Kidney (tissue), 14 donors: Measurements from ENCODE around the gene CYP2S1. TPM values are rescaled to one million over a fixed set of nuclear protein-coding genes. Genes with fewer than 3 reads are reported as not detected.
"Not testable (repeated sequence)": the region's sequence is repeated elsewhere in the genome, so short reads cannot be mapped to it uniquely, and the experiment has no call there.

Source experiments
- DNase-seq, 5 donors: peaks; one replicate each; pipeline ENCODE4 v3.0.0-alpha.2; 2013 to 2020
- FAIRE-seq: peaks from 2 replicates; lab custom pipeline; 2012; peaks lifted over from hg19 to GRCh38; lab: Jason Lieb, UNC
- H3K27ac ChIP-seq, 2 donors: one replicate each; pipeline ENCODE4 v1.7.0; 2013; ENCODE audit warnings: low read depth in 2 of 2, low read length in 2 of 2, inconsistent platforms in 1 of 2
- H3K27me3 ChIP-seq: one replicate; pipeline ENCODE4 v1.7.1; 2013; ENCODE audit warnings: low read length, inconsistent platforms; ENCODE audit not compliant: control insufficient read depth, insufficient read depth
- H3K36me3 ChIP-seq, 3 donors: one replicate each; pipeline versions ENCODE4 v1.7.0 to v1.7.1; 2013; ENCODE audit warnings: low read length in 3 of 3, control low read depth in 1 of 3, inconsistent platforms in 1 of 3; ENCODE audit not compliant: insufficient read depth in 3 of 3, control insufficient read depth in 2 of 3
- H3K4me1 ChIP-seq, 3 donors: one replicate each; pipeline versions ENCODE4 v1.7.0 to v1.7.1; 2013; ENCODE audit warnings: low read length in 3 of 3, inconsistent platforms in 1 of 3, low read depth in 1 of 3; ENCODE audit not compliant: control insufficient read depth in 2 of 3, insufficient read depth in 2 of 3
- H3K4me3 ChIP-seq, 3 donors: one replicate each; pipeline versions ENCODE4 v1.7.0 to v1.8.1; 2013; ENCODE audit warnings: low read length in 3 of 3, control low read depth in 1 of 3, inconsistent platforms in 1 of 3
- H3K9ac ChIP-seq, 3 donors: one replicate each; pipeline versions ENCODE4 v1.7.0 to v1.7.1; 2013; ENCODE audit warnings: low read length in 3 of 3, control low read depth in 1 of 3, inconsistent platforms in 1 of 3
- H3K9me3 ChIP-seq, 3 donors: one replicate each; pipeline versions ENCODE4 v1.7.0 to v1.7.1; 2013; ENCODE audit warnings: low read length in 3 of 3, control low read depth in 1 of 3, inconsistent platforms in 1 of 3; ENCODE audit not compliant: control insufficient read depth in 2 of 3, insufficient read depth in 1 of 3
- intact Hi-C: fragments of 100-400 bp; cut with DNase I; formaldehyde crosslinking; loops from one replicate; pipeline ENCODE4 v1.11.1; 2022
- polyA plus RNA-seq: library from polyadenylated mRNA; stranded (reverse); fragments of 350-450 nt; fragmentation: Illumina TruSeq; extraction: RNeasy Lipid Tissue Mini Kit (QIAGEN cat#74804); gene quantifications from one replicate; pipeline ENCODE4 v1.2.3, GENCODE V29; 2014; ENCODE audit warnings: low read depth, low replicate concordance; ENCODE audit not compliant: insufficient read depth
- total RNA-seq: library from RNA; stranded (reverse); fragmentation: NEBNext Ultra II Directional; extraction: Animal tissue kit (Norgen Biotek cat#: 25700); gene quantifications from one replicate; pipeline ENCODE4 v1.2.1, GENCODE V29; 2021
- TF ChIP-seq, protein P1 (sequence below): IDR thresholded peaks from 3 replicates; pipeline ENCODE4 v1.5.1; 2012; ENCODE audit warnings: mild to moderate bottlenecking, moderate library complexity, borderline replicate concordance; ENCODE audit not compliant: insufficient read depth; ENCODE audit errors: extremely low read depth
- donor health status: control.
- donor health status: control.
- donor health status: control.
- donor health status: control.
- donor health status: control.
- donor health status: DM: yes; HTN: yes; CAD: no.
- donor health status: Normal renal cell carcinoma (clear cell type).

CYP2S1 gene
- total and polyA plus RNA-seq, 2 donors from 2014 or later = 0.97 to 2.0 TPM

DNA sequence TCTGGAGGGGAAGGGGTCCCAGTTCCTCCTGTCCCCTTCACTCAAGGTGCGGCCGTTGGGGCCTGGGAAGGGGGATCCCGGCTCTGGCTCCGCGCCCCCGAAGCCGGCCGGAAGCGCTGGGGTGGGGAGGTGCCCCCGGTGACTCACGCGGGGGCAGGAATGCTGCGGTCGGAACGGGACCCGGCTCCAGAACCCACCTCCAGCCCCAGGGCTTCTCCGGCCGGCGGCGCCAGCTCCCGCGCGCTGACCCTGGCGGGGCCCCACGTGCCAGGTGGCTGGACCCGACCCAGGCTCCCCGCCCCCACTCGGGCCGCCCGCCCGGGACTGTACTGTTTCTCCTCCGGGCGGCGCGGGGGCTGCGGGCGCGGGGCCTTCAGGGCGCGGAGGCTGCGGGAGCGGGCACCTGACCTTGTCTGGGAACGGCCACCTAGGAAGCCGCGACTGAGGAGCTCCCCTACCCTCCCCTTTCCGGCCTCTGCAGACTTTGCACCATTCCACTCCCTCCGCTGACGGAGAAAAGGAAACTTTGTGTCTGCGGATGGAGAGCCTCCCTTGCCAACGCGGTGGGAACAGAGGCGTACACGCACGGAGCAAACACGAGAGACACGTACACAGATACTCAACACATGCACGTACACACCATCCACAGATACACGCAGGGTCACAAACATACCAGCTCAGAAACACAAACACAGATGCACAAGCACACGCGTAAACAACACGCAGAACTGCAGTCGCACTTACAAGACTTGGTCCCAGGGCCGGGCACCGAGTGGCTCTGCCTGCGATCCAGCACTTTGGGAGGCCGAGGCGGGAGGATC is 33.2 kb downstream of the CYP2S1 start:
- Histone ChIP-seq H3K4me1 (peaks cover 0 to 9% (median 5%) of the 10 kb centered on the region in 3 donors), H3K27me3 (no peaks in the 10 kb centered on the region), H3K27ac (peak overlapping the region; percentile 14 to 64), H3K9me3 (no peaks in the 10 kb centered on the region), H3K4me3 (peak overlapping the region; percentile 53 to 82 (median 77)), H3K36me3 (no peaks in the 10 kb centered on the region), H3K9ac (peak overlapping the region; percentile 48 to 72 (median 49))
- no peak for FAIRE-seq
- intact Hi-C loops = no loop called here
- TF ChIP-seq, protein P1, sequence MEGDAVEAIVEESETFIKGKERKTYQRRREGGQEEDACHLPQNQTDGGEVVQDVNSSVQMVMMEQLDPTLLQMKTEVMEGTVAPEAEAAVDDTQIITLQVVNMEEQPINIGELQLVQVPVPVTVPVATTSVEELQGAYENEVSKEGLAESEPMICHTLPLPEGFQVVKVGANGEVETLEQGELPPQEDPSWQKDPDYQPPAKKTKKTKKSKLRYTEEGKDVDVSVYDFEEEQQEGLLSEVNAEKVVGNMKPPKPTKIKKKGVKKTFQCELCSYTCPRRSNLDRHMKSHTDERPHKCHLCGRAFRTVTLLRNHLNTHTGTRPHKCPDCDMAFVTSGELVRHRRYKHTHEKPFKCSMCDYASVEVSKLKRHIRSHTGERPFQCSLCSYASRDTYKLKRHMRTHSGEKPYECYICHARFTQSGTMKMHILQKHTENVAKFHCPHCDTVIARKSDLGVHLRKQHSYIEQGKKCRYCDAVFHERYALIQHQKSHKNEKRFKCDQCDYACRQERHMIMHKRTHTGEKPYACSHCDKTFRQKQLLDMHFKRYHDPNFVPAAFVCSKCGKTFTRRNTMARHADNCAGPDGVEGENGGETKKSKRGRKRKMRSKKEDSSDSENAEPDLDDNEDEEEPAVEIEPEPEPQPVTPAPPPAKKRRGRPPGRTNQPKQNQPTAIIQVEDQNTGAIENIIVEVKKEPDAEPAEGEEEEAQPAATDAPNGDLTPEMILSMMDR = no peak
- DNase-seq = peak; percentile 70 to 87 (median 86)

DNA sequence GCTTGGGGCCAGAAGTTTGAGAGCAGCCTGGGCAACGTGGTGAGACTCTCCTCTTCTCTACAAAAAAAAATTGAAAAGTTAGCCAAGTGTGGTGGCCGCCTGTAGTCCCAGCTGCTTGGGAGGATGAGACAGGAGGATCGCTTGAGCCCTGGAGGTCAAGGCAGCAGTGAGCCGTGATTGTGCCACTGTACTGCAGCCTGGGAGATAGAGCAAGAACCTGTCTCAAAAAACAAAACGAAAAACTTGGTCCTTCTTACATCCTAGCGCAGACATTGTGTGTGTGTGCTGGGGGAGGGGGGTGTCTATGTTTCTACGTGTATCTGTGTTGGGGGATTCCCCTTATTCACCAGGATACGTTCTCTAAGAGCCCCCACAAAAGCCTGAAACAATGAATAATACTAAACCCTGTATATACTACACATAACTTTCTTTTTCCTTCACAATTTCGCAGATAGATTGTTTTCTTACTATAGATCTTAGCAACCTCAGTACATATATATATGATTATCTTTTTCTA is 33.9 kb downstream of the CYP2S1 start:
- intact Hi-C loops = no loop called here
- peak overlapping the region; percentile 14 to 64 for H3K27ac ChIP-seq
- TF ChIP-seq, protein P1 = no peak
- DNase-seq = no peak
- peaks cover 0 to 9% (median 5%) of the 10 kb centered on the region in 3 donors for H3K4me1 ChIP-seq
- H3K36me3 ChIP-seq = no peaks in the 10 kb centered on the region
- H3K9ac ChIP-seq = peak overlapping the region in 2 of 3 donors; percentile 49 to 72
- H3K4me3 ChIP-seq = peak overlapping the region in 2 of 3 donors; percentile 53 to 82
- FAIRE-seq = no peak
- no peaks in the 10 kb centered on the region for H3K9me3 ChIP-seq
- H3K27me3 ChIP-seq = no peaks in the 10 kb centered on the region

DNA sequence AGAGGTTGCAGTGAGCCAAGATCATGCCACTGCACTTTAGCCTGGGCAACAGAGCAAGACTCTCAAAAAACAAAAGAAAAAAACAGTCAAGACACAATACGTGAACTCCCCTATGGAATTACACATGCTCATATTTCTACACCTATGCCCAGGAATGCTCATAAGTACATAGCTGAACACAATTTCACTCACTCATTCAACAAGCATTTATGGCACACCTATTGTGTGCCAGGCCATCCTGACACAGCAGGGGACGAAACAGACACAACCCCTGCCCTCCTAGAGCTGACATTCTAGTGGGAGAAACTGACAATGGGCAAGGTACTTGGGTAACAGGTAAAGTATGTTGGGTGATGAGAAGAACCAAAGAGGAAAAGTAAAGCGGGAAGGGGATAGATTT is 35.5 kb downstream of the CYP2S1 start:
- Histone ChIP-seq H3K27me3 (no peaks in the 10 kb centered on the region), H3K9me3 (no peaks in the 10 kb centered on the region), H3K27ac (no peak overlapping the region), H3K36me3 (no peaks in the 10 kb centered on the region), H3K9ac (no peak overlapping the region), H3K4me3 (no peak overlapping the region), H3K4me1 (peaks cover 0 to 9% (median 5%) of the 10 kb centered on the region in 3 donors)
- FAIRE-seq (no peak), DNase-seq (no peak)
- intact Hi-C loops = no loop called here
- TF ChIP-seq, protein P1 = no peak

DNA sequence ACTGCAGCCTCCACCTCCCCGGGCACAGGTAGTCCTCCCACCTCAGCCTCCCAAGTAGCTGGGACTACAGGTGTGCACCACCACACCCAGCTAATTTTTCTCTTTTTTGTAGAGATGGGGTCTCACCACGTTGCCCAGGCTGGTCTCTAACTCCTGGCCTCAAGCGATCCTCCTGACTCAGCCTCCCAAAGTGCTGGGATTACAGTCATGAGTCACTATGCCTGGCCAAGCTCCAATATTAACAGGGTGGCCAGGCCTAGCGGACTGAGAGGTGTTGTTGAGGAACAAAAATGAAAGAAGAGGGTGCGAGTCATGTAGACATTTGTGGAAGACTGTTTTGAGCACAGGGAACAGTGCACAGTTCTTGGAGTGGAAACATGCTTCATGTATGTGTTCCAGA is 36.3 kb downstream of the CYP2S1 start:
- H3K36me3 ChIP-seq, H3K4me1 ChIP-seq, H3K27me3 ChIP-seq, H3K27ac ChIP-seq, DNase-seq, FAIRE-seq, H3K9ac ChIP-seq, intact Hi-C loops, H3K4me3 ChIP-seq, H3K9me3 ChIP-seq: not testable (repeated sequence)
